ENCODE measurements around the gene SLC25A44.

The SLC25A44 gene

DNA sequence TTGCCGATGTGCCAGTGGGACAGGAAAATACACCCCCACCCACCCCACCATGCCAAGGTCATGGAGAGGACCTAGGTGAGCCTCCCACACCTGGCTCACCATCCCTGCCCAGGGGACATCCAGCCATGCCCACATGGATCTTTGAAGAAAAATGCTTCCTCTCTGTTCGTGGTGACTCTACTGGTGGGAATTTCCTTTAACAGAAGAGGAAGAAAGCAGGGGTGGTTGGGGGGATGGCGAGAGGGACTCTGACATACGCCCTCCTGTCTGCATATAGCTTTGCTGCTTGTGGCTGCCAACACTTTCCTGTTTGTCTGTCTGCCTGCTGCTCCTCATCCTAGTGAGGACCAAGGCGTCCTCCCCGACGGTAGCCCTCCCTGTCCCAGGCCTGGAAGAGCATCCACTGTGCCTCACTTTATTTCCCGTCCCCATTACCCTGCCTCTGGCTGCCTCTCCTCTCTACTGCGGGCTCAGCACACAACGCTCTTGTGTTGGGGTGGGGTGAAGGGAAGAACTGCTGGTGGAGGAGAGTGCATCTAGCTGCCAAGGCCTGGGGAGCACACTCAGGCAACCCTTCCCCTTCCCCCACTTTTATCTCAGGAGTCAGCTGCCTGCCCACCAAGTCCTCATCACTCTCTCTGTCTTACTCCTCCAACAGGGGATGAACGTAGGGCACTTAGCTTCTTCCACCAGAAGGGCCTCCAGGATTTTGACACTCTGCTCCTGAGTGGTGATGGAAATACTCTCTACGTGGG lies 38.0 kb upstream of the SLC25A44 start:
- TF ChIP-seq, protein P1, sequence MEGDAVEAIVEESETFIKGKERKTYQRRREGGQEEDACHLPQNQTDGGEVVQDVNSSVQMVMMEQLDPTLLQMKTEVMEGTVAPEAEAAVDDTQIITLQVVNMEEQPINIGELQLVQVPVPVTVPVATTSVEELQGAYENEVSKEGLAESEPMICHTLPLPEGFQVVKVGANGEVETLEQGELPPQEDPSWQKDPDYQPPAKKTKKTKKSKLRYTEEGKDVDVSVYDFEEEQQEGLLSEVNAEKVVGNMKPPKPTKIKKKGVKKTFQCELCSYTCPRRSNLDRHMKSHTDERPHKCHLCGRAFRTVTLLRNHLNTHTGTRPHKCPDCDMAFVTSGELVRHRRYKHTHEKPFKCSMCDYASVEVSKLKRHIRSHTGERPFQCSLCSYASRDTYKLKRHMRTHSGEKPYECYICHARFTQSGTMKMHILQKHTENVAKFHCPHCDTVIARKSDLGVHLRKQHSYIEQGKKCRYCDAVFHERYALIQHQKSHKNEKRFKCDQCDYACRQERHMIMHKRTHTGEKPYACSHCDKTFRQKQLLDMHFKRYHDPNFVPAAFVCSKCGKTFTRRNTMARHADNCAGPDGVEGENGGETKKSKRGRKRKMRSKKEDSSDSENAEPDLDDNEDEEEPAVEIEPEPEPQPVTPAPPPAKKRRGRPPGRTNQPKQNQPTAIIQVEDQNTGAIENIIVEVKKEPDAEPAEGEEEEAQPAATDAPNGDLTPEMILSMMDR (IDR thresholded peaks at IDR 0.05; ENCODE audit: low read depth, low read length): no peak
- DNase-seq (ENCODE audit: extremely low read depth, low read depth): no peak

DNA sequence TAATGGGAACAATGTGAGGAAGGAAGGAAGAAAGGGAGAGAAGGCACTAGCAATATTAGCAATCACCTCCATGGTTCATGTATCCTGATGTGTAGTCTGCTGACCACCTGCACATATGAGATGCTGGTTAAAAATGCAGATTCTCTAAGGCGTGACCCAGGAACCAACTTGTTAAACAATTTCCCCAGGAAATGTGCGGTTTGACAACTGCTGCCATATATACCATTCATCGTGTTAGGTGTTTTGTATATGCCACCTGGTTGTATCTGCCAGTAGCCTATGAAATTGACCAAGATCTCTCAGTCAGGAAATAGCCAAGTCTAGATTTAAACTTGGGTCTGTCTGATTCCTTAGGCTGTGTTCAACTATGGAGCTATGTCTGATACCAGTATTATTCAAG lies 36.4 kb upstream of the SLC25A44 start:
- DNase-seq (ENCODE audit: extremely low read depth, low read depth): no peak
- TF ChIP-seq, protein P1 (IDR thresholded peaks at IDR 0.05; ENCODE audit: low read depth, low read length): no peak

DNA sequence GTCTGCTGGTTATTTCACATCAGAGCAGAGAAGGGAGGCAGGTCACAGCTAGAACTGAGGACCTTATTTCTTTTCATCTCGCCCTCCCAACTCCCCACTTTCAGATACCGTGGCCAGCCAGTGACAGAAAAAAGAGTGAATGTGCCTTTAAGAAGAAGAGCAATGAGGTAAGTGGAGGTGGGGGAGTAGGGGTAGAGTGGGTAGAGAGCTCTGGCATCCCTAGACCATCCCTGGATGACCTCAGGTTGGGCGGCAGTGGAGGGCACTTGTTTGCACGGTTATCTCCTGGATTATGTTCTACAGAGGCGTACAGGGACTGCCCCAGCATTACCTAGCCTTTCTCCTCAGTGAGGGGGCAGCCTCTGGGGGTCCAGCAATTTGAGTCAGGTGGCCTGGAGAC lies 35.9 kb upstream of the SLC25A44 start:
- TF ChIP-seq, protein P1 (IDR thresholded peaks at IDR 0.05; ENCODE audit: low read depth, low read length): no peak
- DNase-seq (ENCODE audit: extremely low read depth, low read depth): no peak

DNA sequence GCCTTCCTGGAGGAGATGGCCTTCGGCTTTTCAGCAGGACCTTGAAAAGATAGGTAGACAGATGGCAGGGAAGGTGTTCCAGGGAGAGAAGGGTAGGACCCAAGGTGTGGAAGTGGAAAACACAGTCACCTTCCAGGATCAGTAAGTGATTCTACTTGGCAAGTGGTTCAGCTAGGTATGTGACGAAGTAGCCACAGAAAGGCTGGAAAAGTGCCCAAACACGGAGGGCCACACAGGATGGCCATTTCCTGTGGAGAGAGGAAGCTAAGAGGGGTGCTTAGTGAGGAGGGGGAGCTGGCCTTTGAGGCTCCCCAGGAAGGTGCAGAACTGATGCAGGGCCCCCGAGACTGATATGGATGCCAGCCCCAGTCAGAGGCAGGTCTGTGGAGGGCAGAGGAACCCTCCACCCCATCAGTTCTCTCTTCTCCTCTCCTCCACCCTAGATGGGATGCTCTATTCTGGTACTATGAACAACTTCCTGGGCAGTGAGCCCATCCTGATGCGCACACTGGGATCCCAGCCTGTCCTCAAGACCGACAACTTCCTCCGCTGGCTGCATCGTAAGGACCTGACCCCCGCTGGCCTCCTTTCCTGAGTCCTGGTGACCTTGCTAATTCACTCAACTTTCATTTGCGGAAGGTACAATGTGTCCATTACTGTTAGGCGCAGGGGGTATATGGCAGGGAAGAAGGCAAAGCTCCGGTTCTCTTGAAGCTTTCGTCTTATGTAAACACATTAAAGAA lies 33.7 kb upstream of the SLC25A44 start:
- TF ChIP-seq, protein P1 (IDR thresholded peaks at IDR 0.05; ENCODE audit: low read depth, low read length): no peak
- DNase-seq (ENCODE audit: extremely low read depth, low read depth): no peak

DNA sequence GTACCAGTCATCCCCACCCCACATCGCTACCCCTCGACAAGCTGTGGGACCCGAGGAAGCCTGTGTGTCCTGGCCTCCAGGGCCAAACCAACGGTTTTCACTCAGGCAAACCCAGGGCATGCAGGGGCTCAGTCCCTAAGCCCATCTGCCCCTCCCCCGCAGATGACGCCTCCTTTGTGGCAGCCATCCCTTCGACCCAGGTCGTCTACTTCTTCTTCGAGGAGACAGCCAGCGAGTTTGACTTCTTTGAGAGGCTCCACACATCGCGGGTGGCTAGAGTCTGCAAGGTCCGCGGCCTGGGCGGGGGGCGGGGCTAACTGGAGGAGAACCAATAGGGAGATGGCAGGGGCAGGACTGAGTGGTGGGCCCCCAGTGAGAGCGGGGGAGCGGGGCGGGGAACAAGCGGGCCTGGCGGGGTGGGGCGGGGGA lies 33.1 kb upstream of the SLC25A44 start:
- TF ChIP-seq, protein P1 (IDR thresholded peaks at IDR 0.05; ENCODE audit: low read depth, low read length): no peak
- DNase-seq (ENCODE audit: extremely low read depth, low read depth): no peak

DNA sequence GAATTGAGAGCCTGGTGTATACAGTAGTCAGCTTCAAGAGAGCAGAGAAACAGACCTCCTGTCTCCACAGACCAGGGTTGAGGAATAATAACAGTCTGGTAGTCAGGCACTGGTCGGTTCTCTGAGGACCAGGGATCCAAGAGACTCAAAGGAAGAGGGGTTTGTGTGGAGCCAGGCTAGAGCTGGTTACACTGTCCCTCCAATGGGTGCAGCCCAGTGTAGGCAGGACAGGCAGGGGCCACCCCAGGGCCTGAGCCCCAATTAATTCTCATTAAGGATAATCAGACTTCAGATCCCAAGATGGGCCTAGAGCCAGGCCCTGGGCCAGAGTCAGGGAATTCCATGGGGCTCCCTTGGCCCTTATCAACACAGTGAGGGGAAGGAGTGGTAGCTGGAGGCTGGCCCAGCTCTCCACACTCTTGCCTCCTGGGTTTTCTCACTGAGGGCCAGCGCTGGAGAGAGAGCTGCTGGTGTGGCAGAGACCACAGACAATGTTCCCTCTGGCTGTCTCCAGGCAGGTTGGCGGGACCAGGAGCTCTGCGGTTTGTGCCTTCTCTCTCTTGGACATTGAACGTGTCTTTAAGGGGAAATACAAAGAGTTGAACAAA lies 31.4 kb upstream of the SLC25A44 start:
- DNase-seq (ENCODE audit: extremely low read depth, low read depth): no peak
- TF ChIP-seq, protein P1 (IDR thresholded peaks at IDR 0.05; ENCODE audit: low read depth, low read length): no peak

DNA sequence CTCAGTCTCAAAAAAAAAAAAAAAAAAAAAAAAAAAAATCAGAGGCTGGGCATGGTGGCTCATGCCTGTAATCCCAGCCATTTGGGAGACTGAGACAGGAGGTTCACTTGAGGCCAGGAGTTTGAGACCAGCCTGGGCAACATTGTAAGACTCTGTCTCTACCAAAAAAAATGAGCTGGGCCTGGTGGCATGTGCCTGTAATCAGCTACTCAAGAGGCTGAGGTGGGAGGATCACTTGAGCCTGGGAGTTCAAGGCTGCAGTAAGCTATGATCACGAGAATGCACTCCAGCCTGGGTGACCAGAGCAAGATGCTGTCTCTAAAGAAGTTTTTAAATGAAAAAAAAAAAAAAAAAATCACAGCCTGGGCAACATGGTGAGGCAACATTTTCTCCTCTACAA lies 30.2 kb upstream of the SLC25A44 start:
- DNase-seq (ENCODE audit: extremely low read depth, low read depth): no peak
- TF ChIP-seq, protein P1 (IDR thresholded peaks at IDR 0.05; ENCODE audit: low read depth, low read length): no peak

Measured in AG09319 (cell line).